Upper lobe of left lung (tissue), 6 donors: ENCODE results near the gene TSPAN31. TPM values are rescaled to one million over a fixed set of nuclear protein-coding genes. Genes with fewer than 3 reads are reported as not detected.

Experiments
- ATAC-seq, 2 donors: fragments of 200-7000 bp; cut with Tn5 transposase; one replicate each; pipeline ENCODE4 v1.9.1; 2022; ENCODE audit warnings: mild to moderate bottlenecking in 2 of 2, moderate library complexity in 2 of 2; ENCODE audit not compliant: low FRiP score in 2 of 2
- DNase-seq, 2 donors: peaks; one replicate each; pipeline ENCODE4 v3.0.0-alpha.2; 2019 to 2020
- H3K27ac ChIP-seq, 4 donors: fragments of 200-600 bp; sonication (generic); one replicate each; pipeline ENCODE4 v1.5.1; 2016 to 2019
- H3K27me3 ChIP-seq, 4 donors: fragments of 200-600 bp; sonication (generic); one replicate each; pipeline ENCODE4 v1.5.1; 2017 to 2019
- H3K36me3 ChIP-seq, 4 donors: fragments of 200-600 bp; sonication (generic); one replicate each; pipeline ENCODE4 v1.5.1; 2016 to 2019
- H3K4me1 ChIP-seq, 4 donors: fragments of 200-600 bp; sonication (generic); one replicate each; pipeline ENCODE4 v1.5.1; 2018 to 2019
- H3K4me3 ChIP-seq, 4 donors: fragments of 200-600 bp; sonication (generic); one replicate each; pipeline ENCODE4 v1.5.1; 2017 to 2019; ENCODE audit warnings: mild to moderate bottlenecking in 2 of 4, moderate library complexity in 1 of 4
- H3K9me3 ChIP-seq, 4 donors: fragments of 200-600 bp; sonication (generic); one replicate each; pipeline ENCODE4 v1.5.1; 2018 to 2019
- EP300 ChIP-seq, 4 donors: sonication (generic); formaldehyde crosslinking; IDR thresholded peaks; one replicate each; pipeline ENCODE4 v1.5.1; 2017; ENCODE audit warnings: antibody characterized with exemption in 4 of 4, control low read depth in 2 of 4
- POLR2A ChIP-seq, 4 donors: fragments of 450-650 bp; IDR thresholded peaks; one replicate each; pipeline ENCODE4 v1.5.1; 2016 to 2017; ENCODE audit warnings: antibody characterized with exemption in 4 of 4, mild to moderate bottlenecking in 2 of 4
- POLR2AphosphoS5 ChIP-seq, 2 donors: sonication (generic); formaldehyde crosslinking; IDR thresholded peaks; one replicate each; pipeline ENCODE4 v1.5.1; 2017; ENCODE audit warnings: antibody characterized with exemption in 2 of 2
- WGBS, 2 donors: methylation state at CpG; one replicate each; pipeline ENCODE4 v1.1.5; 2017 to 2018; 5-methylcytosine and 5-hydroxymethylcytosine counted together
- total RNA-seq, 6 donors: library from RNA; depleted of rRNA in 4 of 6; stranded (reverse); fragments of >200 nt in 4 of 6; gene quantifications; one replicate each; pipeline versions ENCODE4 v1.1.0 to v1.2.1, GENCODE V29; 2016 to 2021
- TF ChIP-seq, protein P1 (sequence below), 6 experiments: fragments of 450-650 bp in 4 of 6; fragments of 200-600 bp in 2 of 6; sonication (generic) in 2 of 6; IDR thresholded peaks; one replicate each; pipeline ENCODE4 v1.5.1; 2016 to 2019; ENCODE audit warnings: antibody characterized with exemption in 6 of 6
- donor health status: DM: no; HTN: no; CAD: no; lungs with moderate emphysema.
- donor health status: DM: no; HTN: yes; CAD: no; lungs with severe emphysema.

TSPAN31 gene
- total RNA-seq, 6 donors from 2014 or later: 16.8 to 54.6 (median 37.3) TPM

DNA sequence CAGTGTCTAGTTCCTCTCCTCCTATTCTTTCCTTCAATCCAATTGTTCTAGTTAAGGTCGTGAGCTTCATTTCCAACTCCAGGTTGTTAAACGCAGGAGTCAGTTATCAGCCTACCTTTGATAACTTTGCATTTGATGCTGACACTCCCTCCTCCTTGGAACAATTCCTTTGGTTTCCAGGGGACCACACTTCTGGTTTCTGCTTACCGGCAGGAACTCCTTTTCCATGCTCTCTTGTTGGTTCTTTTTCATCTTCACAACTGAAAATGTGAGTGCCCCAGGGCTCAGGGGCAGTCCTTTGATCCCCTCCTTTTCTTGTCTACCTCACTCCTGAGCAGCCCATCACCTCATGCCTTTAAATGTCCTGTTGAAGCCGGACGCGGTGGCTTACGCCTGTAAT lies 32.5 kb downstream of the TSPAN31 start:
- H3K36me3 ChIP-seq: peaks cover 0 to 15% (median 3%) of the 10 kb centered on the region in 4 donors
- TF ChIP-seq POLR2AphosphoS5 (IDR thresholded peaks at IDR 0.05) (no peak), POLR2A (IDR thresholded peaks at IDR 0.05) (no peak), EP300 (IDR thresholded peaks at IDR 0.05) (no peak)
- TF ChIP-seq, protein P1, sequence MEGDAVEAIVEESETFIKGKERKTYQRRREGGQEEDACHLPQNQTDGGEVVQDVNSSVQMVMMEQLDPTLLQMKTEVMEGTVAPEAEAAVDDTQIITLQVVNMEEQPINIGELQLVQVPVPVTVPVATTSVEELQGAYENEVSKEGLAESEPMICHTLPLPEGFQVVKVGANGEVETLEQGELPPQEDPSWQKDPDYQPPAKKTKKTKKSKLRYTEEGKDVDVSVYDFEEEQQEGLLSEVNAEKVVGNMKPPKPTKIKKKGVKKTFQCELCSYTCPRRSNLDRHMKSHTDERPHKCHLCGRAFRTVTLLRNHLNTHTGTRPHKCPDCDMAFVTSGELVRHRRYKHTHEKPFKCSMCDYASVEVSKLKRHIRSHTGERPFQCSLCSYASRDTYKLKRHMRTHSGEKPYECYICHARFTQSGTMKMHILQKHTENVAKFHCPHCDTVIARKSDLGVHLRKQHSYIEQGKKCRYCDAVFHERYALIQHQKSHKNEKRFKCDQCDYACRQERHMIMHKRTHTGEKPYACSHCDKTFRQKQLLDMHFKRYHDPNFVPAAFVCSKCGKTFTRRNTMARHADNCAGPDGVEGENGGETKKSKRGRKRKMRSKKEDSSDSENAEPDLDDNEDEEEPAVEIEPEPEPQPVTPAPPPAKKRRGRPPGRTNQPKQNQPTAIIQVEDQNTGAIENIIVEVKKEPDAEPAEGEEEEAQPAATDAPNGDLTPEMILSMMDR (IDR thresholded peaks at IDR 0.05): no peak
- H3K27ac ChIP-seq: no peak overlapping the region
- no peak for DNase-seq
- H3K4me3 ChIP-seq: no peak overlapping the region
- H3K27me3 ChIP-seq: no peaks in the 10 kb centered on the region
- peaks cover 15 to 34% (median 25%) of the 10 kb centered on the region in 4 donors for H3K4me1 ChIP-seq
- H3K9me3 ChIP-seq: no peaks in the 10 kb centered on the region
- 90 to 96% methylated on average over 7 of the region's 7 CpGs for WGBS, 2 donors
- no peak for ATAC-seq

DNA sequence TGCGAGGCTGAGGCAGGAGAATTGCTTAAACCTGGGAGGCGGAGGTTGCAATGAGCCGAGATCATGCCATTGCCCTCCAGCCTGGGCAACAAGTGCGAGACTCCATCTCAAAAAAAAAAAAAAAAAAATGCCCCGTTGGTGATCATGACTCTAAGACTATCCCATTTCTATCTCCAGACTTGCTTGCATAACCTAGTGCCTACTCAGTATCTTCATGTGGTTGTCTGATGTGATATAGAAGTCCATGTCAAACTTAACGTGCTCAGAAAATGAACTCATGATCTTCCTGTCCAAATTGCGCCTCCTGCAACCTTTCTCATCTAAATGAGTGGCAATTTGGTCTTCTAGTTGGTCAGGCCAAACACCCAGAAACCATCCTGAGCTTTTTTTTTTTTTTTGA lies 33.1 kb downstream of the TSPAN31 start:
- Histone ChIP-seq H3K27me3 (no peaks in the 10 kb centered on the region), H3K4me1 (peaks cover 15 to 32% (median 25%) of the 10 kb centered on the region in 4 donors), H3K36me3 (peaks cover 0 to 15% (median 3%) of the 10 kb centered on the region in 4 donors), H3K4me3 (no peak overlapping the region), H3K27ac (no peak overlapping the region), H3K9me3 (no peaks in the 10 kb centered on the region)
- 89 to 94% methylated on average over 7 of the region's 7 CpGs for WGBS, 2 donors
- DNase-seq (no peak), ATAC-seq (no peak)
- TF ChIP-seq POLR2AphosphoS5 (IDR thresholded peaks at IDR 0.05) (no peak), POLR2A (IDR thresholded peaks at IDR 0.05) (no peak), EP300 (IDR thresholded peaks at IDR 0.05) (no peak)
- TF ChIP-seq, protein P1 (IDR thresholded peaks at IDR 0.05): no peak

DNA sequence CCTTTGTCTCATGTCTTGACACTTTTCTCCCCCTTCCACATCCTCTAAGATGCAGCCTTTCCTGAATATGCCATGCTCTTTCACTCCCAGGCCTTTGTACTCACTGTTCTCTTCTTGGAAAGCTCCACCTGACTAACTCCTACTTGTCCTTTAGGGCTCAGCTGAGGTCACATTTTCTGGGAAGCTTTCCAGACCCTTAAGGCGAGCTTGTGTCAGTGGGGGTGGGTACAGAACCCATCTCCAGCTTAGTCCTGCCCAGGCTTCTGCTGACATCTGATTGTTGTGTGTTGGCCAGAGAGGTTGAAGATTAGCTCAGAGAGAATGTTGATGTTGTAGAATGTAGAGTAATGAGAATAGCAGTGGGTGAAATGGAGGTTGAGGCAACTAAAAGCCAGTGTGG lies 34.9 kb downstream of the TSPAN31 start:
- Histone ChIP-seq H3K36me3 (peaks cover 0 to 20% (median 3%) of the 10 kb centered on the region in 4 donors), H3K4me3 (no peak overlapping the region), H3K4me1 (peaks cover 20 to 36% (median 28%) of the 10 kb centered on the region in 4 donors), H3K27me3 (no peaks in the 10 kb centered on the region), H3K9me3 (no peaks in the 10 kb centered on the region), H3K27ac (no peak overlapping the region)
- WGBS, 2 donors: 57 to 61% methylated on average over 1 of the region's 1 CpG
- TF ChIP-seq POLR2AphosphoS5 (IDR thresholded peaks at IDR 0.05) (no peak), EP300 (IDR thresholded peaks at IDR 0.05) (no peak), POLR2A (IDR thresholded peaks at IDR 0.05) (no peak)
- TF ChIP-seq, protein P1 (IDR thresholded peaks at IDR 0.05): no peak
- ATAC-seq (no peak), DNase-seq (no peak)

DNA sequence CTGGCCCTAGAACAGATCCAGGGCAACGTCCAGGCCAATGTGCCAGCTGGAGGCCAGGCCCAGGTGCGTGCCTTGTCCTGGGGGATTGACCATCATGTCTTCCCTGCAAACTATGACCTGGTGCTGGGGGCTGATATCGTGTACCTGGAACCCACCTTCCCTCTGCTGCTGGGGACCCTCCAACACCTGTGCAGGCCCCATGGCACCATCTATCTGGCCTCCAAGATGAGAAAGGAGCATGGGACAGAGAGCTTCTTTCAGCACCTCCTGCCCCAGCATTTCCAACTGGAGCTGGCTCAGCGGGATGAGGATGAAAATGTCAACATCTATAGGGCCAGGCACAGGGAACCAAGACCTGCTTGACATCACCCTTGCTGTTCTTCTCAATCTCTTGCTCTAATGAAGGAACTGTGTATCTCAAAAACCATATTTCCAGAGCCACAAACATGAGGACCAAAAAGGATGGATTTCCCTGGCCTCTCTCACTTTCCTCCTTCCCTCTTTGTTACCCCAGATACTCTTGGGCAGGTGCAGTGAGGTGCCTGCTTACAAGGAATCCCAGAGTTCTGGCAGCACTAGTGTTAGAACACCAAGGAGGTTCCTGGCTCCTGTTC lies 35.6 kb downstream of the TSPAN31 start:
- DNase-seq (no peak), ATAC-seq (no peak)
- H3K27me3 ChIP-seq: no peaks in the 10 kb centered on the region
- TF ChIP-seq, protein P1 (IDR thresholded peaks at IDR 0.05): no peak
- TF ChIP-seq POLR2A (IDR thresholded peaks at IDR 0.05): no peak
- no peak for TF ChIP-seq POLR2AphosphoS5 (IDR thresholded peaks at IDR 0.05)
- no peak for TF ChIP-seq EP300 (IDR thresholded peaks at IDR 0.05)
- WGBS, 2 donors: 78 to 98% methylated on average over 1 to 4 of the region's 4 CpGs
- H3K36me3 ChIP-seq: peaks cover 0 to 20% (median 5%) of the 10 kb centered on the region in 4 donors
- peak overlapping the region in 1 of 4 donors; percentile 81 for H3K27ac ChIP-seq
- H3K4me1 ChIP-seq: peaks cover 20 to 36% (median 28%) of the 10 kb centered on the region in 4 donors
- no peak overlapping the region for H3K4me3 ChIP-seq
- H3K9me3 ChIP-seq: no peaks in the 10 kb centered on the region

DNA sequence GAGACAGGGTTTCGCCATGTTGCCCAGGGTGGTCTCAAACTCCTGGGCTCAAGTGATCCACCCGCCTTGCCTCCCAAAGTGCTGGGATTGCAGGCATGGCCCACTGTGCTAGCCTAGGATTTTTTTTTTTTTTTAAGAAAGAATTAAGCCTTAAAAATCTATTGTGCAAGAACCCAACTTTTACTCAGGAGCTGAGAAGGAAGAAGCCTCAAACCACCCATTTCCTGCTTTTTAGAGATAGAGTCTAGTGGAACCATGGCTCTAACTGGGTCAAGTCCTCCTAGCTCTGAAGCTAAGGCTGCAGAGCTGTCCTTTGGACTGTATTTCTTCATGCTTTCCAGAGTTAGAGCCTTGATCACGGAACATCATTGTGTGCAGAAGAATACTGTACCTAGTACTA lies 36.4 kb downstream of the TSPAN31 start:
- TF ChIP-seq POLR2AphosphoS5 (IDR thresholded peaks at IDR 0.05) (no peak), POLR2A (IDR thresholded peaks at IDR 0.05) (no peak), EP300 (IDR thresholded peaks at IDR 0.05) (no peak)
- TF ChIP-seq, protein P1 (IDR thresholded peaks at IDR 0.05): no peak
- 83 to 89% methylated on average over 3 of the region's 3 CpGs for WGBS, 2 donors
- peak overlapping the region in 1 of 4 donors; percentile 81 for H3K27ac ChIP-seq

More for the DNA sequence above, 36.4 kb downstream of the TSPAN31 start:
- peaks cover 0 to 23% (median 11%) of the 10 kb centered on the region in 4 donors for H3K36me3 ChIP-seq
- H3K4me3 ChIP-seq: no peak overlapping the region
- no peak for ATAC-seq
- peaks cover 20 to 36% (median 28%) of the 10 kb centered on the region in 4 donors for H3K4me1 ChIP-seq
- no peak for DNase-seq
- H3K27me3 ChIP-seq: no peaks in the 10 kb centered on the region
- H3K9me3 ChIP-seq: no peaks in the 10 kb centered on the region
